Measurements from ENCODE around the gene B3GNT8. TPM values are rescaled to one million over a fixed set of nuclear protein-coding genes. Genes with fewer than 3 reads are reported as not detected.
"Not testable (repeated sequence)": the region's sequence is repeated elsewhere in the genome, so short reads cannot be mapped to it uniquely, and the experiment has no call there.

The B3GNT8 gene
- total and polyA plus RNA-seq, 2 donors from 2014 or later: 4.4 to 6.5 TPM

DNA sequence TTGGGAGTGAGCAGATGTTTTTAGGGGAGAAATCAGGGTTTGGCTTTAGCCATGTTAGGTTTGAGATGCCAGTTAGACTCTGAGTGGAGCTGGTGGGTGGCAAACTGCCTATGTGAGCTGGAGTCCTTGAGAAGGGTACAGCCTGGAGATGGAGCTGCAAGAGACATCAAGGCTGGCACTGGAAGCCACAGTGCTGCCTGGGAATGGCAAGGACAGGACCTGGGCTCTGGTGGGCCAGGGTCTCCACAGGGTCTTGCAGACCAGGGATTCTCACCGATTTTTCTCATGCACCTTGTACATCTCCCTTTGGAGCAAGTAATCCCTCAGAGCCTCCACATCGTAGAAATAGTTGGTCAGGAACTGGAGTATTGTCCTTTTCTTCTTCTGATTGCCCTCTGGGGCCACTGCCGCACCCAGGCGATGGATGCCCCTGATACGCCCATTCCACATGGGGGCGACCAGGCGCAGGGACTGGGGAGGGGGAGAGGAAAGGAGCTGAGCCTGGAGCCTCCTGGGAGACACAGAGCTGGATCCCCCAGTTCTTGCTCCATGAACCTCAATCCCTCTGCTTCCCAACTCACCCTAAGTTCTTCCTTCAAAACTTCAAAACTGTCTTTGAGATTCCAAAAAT lies 10.9 kb upstream of the B3GNT8 start:
- H3K4me1 ChIP-seq (ENCODE audit: control insufficient read depth in 2 of 3, insufficient read depth in 2 of 3, low read depth in 1 of 3, low read length in 3 of 3): peaks cover 0 to 3% (median 0%) of the 10 kb centered on the region in 3 donors
- TF ChIP-seq, protein P1, sequence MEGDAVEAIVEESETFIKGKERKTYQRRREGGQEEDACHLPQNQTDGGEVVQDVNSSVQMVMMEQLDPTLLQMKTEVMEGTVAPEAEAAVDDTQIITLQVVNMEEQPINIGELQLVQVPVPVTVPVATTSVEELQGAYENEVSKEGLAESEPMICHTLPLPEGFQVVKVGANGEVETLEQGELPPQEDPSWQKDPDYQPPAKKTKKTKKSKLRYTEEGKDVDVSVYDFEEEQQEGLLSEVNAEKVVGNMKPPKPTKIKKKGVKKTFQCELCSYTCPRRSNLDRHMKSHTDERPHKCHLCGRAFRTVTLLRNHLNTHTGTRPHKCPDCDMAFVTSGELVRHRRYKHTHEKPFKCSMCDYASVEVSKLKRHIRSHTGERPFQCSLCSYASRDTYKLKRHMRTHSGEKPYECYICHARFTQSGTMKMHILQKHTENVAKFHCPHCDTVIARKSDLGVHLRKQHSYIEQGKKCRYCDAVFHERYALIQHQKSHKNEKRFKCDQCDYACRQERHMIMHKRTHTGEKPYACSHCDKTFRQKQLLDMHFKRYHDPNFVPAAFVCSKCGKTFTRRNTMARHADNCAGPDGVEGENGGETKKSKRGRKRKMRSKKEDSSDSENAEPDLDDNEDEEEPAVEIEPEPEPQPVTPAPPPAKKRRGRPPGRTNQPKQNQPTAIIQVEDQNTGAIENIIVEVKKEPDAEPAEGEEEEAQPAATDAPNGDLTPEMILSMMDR (IDR thresholded peaks at IDR 0.05; ENCODE audit: borderline replicate concordance, extremely low read depth, insufficient read depth): no peak
- FAIRE-seq: no peak
- intact Hi-C loops (cut with DNase I): no loop called here
- no peak overlapping the region for H3K9ac ChIP-seq (ENCODE audit: low read length in 3 of 3)
- no peaks in the 10 kb centered on the region for H3K9me3 ChIP-seq (ENCODE audit: control insufficient read depth in 2 of 3, insufficient read depth in 1 of 3, low read length in 3 of 3)
- H3K27ac ChIP-seq (ENCODE audit: low read depth in 2 of 2, low read length in 2 of 2): no peak overlapping the region
- H3K4me3 ChIP-seq (ENCODE audit: low read length in 3 of 3): no peak overlapping the region
- DNase-seq: peak in 1 of 5 donors; percentile 28
- H3K36me3 ChIP-seq (ENCODE audit: control insufficient read depth in 2 of 3, insufficient read depth in 3 of 3, low read length in 3 of 3): peaks cover 0 to 8% (median 0%) of the 10 kb centered on the region in 3 donors
- H3K27me3 ChIP-seq (ENCODE audit: control insufficient read depth, insufficient read depth, low read length): no peaks in the 10 kb centered on the region

DNA sequence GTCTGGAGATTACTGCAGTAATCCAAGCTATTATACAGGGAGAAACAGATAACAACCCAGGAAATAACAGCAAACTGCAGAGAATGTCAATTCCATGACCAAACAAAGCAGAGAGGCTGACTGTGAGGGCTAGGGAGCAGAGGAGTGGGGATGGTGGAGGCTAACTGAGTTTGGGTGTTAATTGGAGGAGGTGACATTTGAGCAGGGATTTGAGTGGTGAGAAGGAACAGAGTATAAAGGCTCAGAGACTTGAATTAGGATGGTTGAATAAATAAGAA lies 9.4 kb upstream of the B3GNT8 start:
- Histone ChIP-seq H3K9me3 (ENCODE audit: control insufficient read depth in 2 of 3, insufficient read depth in 1 of 3, low read length in 3 of 3) (no peaks in the 10 kb centered on the region), H3K4me3 (ENCODE audit: low read length in 3 of 3) (no peak overlapping the region), H3K9ac (ENCODE audit: low read length in 3 of 3) (no peak overlapping the region), H3K4me1 (ENCODE audit: control insufficient read depth in 2 of 3, insufficient read depth in 2 of 3, low read depth in 1 of 3, low read length in 3 of 3) (peaks cover 0 to 9% (median 0%) of the 10 kb centered on the region in 3 donors), H3K27me3 (ENCODE audit: control insufficient read depth, insufficient read depth, low read length) (no peaks in the 10 kb centered on the region), H3K27ac (ENCODE audit: low read depth in 2 of 2, low read length in 2 of 2) (no peak overlapping the region), H3K36me3 (ENCODE audit: control insufficient read depth in 2 of 3, insufficient read depth in 3 of 3, low read length in 3 of 3) (peaks cover 3 to 21% (median 6%) of the 10 kb centered on the region in 3 donors)
- DNase-seq (no peak), FAIRE-seq (no peak)
- TF ChIP-seq, protein P1 (IDR thresholded peaks at IDR 0.05; ENCODE audit: borderline replicate concordance, extremely low read depth, insufficient read depth): no peak
- intact Hi-C loops (cut with DNase I): no loop called here

DNA sequence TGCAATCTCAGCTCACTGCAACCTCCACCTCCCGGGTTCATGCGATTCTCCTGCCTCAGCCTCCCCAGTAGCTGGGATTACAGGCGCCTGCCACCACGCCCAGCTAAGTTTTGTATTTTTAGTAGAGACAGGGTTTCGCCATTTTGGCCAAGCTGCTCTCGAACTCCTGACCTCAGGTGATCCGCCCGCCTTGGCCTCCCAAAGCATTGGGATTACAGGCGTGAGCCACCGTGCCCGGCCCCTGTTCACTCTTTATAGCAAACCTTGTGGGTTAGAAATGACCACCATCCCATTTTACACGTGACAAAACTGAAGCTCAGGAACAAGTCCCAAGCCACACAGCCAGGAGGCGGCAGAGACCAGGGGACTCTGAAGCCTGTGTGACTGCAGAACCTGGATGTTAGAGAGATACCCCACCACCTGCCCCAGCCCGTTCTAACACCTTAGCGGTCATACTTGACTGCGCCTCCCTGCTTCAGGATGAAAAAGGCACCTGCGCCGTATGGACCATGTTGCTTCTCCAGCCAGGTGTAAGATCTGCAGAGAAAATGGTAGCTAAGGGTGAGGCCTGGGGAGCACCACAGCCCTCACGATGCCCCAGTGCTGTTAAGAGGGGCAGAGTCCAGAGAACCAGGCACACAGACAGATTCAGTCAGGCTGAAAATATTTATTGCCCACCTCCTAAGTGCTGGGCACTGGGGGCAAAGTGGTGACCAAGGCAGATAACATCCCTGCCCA lies 8.9 kb upstream of the B3GNT8 start:
- peaks cover 3 to 25% (median 6%) of the 10 kb centered on the region in 3 donors for H3K36me3 ChIP-seq (ENCODE audit: control insufficient read depth in 2 of 3, insufficient read depth in 3 of 3, low read length in 3 of 3)
- intact Hi-C loops (cut with DNase I): no loop called here
- no peak for FAIRE-seq

DNA sequence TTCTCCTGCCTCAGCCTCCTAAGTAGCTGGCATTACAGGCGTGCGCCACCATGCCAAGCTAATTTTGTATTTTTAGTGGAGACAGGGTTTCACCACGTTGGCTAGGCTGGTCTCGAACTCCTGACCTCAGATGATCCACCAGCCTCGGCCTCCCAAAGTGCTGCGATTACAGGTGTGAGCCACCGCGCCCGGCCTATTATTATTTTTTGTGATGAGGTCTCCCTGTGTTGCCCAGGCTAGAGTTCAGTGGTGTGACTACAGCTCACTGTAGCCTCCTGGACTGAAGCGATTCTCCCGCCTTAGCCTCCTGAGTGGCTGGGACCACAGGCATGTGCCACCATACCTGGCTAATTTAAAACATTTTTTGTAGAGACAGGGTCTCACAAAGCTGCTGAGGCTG lies 8.2 kb upstream of the B3GNT8 start:
- FAIRE-seq; H3K9ac ChIP-seq (ENCODE audit: low read length in 3 of 3); H3K9me3 ChIP-seq (ENCODE audit: control insufficient read depth in 2 of 3, insufficient read depth in 1 of 3, low read length in 3 of 3); H3K4me3 ChIP-seq (ENCODE audit: low read length in 3 of 3); DNase-seq; H3K27me3 ChIP-seq (ENCODE audit: control insufficient read depth, insufficient read depth, low read length); intact Hi-C loops (cut with DNase I); H3K27ac ChIP-seq (ENCODE audit: low read depth in 2 of 2, low read length in 2 of 2): not testable (repeated sequence)
- peaks cover 0 to 12% (median 0%) of the 10 kb centered on the region in 3 donors for H3K4me1 ChIP-seq (ENCODE audit: control insufficient read depth in 2 of 3, insufficient read depth in 2 of 3, low read depth in 1 of 3, low read length in 3 of 3)
- peaks cover 3 to 25% (median 6%) of the 10 kb centered on the region in 3 donors for H3K36me3 ChIP-seq (ENCODE audit: control insufficient read depth in 2 of 3, insufficient read depth in 3 of 3, low read length in 3 of 3)

More for the DNA sequence above, 8.9 kb upstream of the B3GNT8 start:
- TF ChIP-seq, protein P1 (IDR thresholded peaks at IDR 0.05; ENCODE audit: borderline replicate concordance, extremely low read depth, insufficient read depth): no peak
- Histone ChIP-seq H3K9ac (ENCODE audit: low read length in 3 of 3) (no peak overlapping the region), H3K4me1 (ENCODE audit: control insufficient read depth in 2 of 3, insufficient read depth in 2 of 3, low read depth in 1 of 3, low read length in 3 of 3) (peaks cover 0 to 12% (median 0%) of the 10 kb centered on the region in 3 donors), H3K4me3 (ENCODE audit: low read length in 3 of 3) (no peak overlapping the region), H3K27ac (ENCODE audit: low read depth in 2 of 2, low read length in 2 of 2) (no peak overlapping the region), H3K27me3 (ENCODE audit: control insufficient read depth, insufficient read depth, low read length) (no peaks in the 10 kb centered on the region), H3K9me3 (ENCODE audit: control insufficient read depth in 2 of 3, insufficient read depth in 1 of 3, low read length in 3 of 3) (no peaks in the 10 kb centered on the region)
- DNase-seq: no peak
